ENCODE results near the gene CDC73. TPM values are rescaled to one million over a fixed set of nuclear protein-coding genes. Genes with fewer than 3 reads are reported as not detected.
"Not testable (repeated sequence)": the region's sequence is repeated elsewhere in the genome, so short reads cannot be mapped to it uniquely, and the experiment has no call there.

CDC73 gene
- total RNA-seq, 1 donor from 2014 or later = 61.4 TPM

- DNase-seq (ENCODE audit: low spot score) = no peak
Observed at GRCh38 chr1:193179094-193179493, 57.3 kb downstream of the CDC73 start.

GRCh38 chr1:193181536-193181935 lies 59.7 kb downstream of the CDC73 start:
- DNase-seq (ENCODE audit: low spot score) = no peak

GRCh38 chr1:193181985-193182384 lies 60.2 kb downstream of the CDC73 start:
- DNase-seq (ENCODE audit: low spot score) = no peak

- no peak for DNase-seq (ENCODE audit: low spot score)
Observed at GRCh38 chr1:193183019-193183627, 61.3 kb downstream of the CDC73 start.

- DNase-seq (ENCODE audit: low spot score) = no peak
Observed at GRCh38 chr1:193184776-193185175, 62.9 kb downstream of the CDC73 start.

- no peak for DNase-seq (ENCODE audit: low spot score)
Observed at GRCh38 chr1:193185211-193185610, 63.4 kb downstream of the CDC73 start.

GRCh38 chr1:193185901-193186731 lies 64.3 kb downstream of the CDC73 start, which contains the start of gene B3GALT2:
TSS of gene B3GALT2 (minus strand) at chr1:193186613. CDS start at chr1:193181562, 5,051 bp downstream.
- no peak for DNase-seq (ENCODE audit: low spot score)

- DNase-seq (ENCODE audit: low spot score) = no peak
Observed at GRCh38 chr1:193187114-193187513, 65.3 kb downstream of the CDC73 start.

- not testable (repeated sequence) for DNase-seq (ENCODE audit: low spot score)
Observed at GRCh38 chr1:193188915-193189314, 67.1 kb downstream of the CDC73 start.

- DNase-seq (ENCODE audit: low spot score) = no peak
Observed at GRCh38 chr1:193189442-193190095, 67.7 kb downstream of the CDC73 start.

GRCh38 chr1:193190096-193190744 lies 68.4 kb downstream of the CDC73 start:
- no peak for DNase-seq (ENCODE audit: low spot score)

- no peak for DNase-seq (ENCODE audit: low spot score)
Observed at GRCh38 chr1:193192586-193192985, 70.8 kb downstream of the CDC73 start.

GRCh38 chr1:193199940-193200339 lies 78.1 kb downstream of the CDC73 start:
- no peak for DNase-seq (ENCODE audit: low spot score)

GRCh38 chr1:193201021-193201420 lies 79.2 kb downstream of the CDC73 start:
- DNase-seq (ENCODE audit: low spot score) = no peak

GRCh38 chr1:193210996-193211395 lies 89.2 kb downstream of the CDC73 start:
- DNase-seq (ENCODE audit: low spot score) = no peak

- DNase-seq (ENCODE audit: low spot score) = no peak
Observed at GRCh38 chr1:193211539-193211938, 89.7 kb downstream of the CDC73 start.

- DNase-seq (ENCODE audit: low spot score) = no peak
Observed at GRCh38 chr1:193212637-193213036, 90.8 kb downstream of the CDC73 start.

- DNase-seq (ENCODE audit: low spot score) = no peak
Observed at GRCh38 chr1:193213998-193214397, 92.2 kb downstream of the CDC73 start.

- DNase-seq (ENCODE audit: low spot score) = no peak
Observed at GRCh38 chr1:193216920-193217319, 95.1 kb downstream of the CDC73 start.

- no peak for DNase-seq (ENCODE audit: low spot score)
Observed at GRCh38 chr1:193219391-193219790, 97.6 kb downstream of the CDC73 start.

- no peak for DNase-seq (ENCODE audit: low spot score)
Observed at GRCh38 chr1:193221651-193222050, 99.8 kb downstream of the CDC73 start.
